ENCODE measurements around the gene BLCAP.

DNA sequence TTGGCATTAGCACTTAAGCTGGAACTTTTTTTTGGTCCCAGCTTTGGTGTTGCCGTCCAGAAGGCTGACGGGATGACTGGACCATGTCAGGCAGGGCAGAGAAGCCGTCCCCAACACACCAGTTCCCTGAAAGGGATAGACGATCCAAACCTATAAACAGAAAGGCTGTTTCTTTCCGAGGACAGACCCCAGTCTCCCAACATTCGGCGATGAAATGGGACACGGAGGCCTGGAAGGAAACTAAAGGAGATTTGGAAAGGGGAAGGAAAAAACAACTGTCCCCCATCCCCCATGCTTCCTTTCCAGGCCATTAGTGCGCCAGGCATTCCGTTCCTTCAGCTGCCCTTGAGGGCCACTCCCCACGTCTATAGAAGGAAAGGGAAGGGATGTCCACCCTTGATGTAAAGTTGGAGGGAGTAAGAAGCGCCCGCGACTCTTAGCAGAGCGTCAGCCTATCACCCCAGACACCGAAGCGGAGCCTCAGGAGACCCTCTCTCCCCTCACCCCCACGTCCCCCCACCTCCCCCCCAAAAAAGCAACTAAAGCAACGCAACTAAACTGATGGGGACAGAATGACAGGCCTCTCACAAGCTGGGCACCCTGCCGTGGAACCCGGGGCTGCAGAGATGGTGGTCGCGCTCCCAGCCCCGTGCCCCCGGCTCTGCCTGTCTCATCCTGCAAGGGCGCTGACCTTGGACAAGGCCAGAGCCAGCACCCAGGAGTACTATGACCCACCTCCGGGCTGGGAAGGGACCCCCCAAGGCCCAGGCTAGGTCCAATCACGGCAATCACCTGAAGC lies 638 bp downstream of the BLCAP start:
- TF ChIP-seq, protein P1, sequence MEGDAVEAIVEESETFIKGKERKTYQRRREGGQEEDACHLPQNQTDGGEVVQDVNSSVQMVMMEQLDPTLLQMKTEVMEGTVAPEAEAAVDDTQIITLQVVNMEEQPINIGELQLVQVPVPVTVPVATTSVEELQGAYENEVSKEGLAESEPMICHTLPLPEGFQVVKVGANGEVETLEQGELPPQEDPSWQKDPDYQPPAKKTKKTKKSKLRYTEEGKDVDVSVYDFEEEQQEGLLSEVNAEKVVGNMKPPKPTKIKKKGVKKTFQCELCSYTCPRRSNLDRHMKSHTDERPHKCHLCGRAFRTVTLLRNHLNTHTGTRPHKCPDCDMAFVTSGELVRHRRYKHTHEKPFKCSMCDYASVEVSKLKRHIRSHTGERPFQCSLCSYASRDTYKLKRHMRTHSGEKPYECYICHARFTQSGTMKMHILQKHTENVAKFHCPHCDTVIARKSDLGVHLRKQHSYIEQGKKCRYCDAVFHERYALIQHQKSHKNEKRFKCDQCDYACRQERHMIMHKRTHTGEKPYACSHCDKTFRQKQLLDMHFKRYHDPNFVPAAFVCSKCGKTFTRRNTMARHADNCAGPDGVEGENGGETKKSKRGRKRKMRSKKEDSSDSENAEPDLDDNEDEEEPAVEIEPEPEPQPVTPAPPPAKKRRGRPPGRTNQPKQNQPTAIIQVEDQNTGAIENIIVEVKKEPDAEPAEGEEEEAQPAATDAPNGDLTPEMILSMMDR (IDR thresholded peaks at IDR 0.05; ENCODE audit: poor library complexity) = no peak
- TF ChIP-seq EZH2 (IDR thresholded peaks at IDR 0.05; ENCODE audit: borderline replicate concordance) = no peak
- no peak for TF ChIP-seq EZH2phosphoT487 (IDR thresholded peaks at IDR 0.05; ENCODE audit: low read depth, severe bottlenecking, unreplicated experiment)

Data from hepatocyte (in vitro differentiated cells).